Measurements from ENCODE around the gene ZFPL1. TPM values are rescaled to one million over a fixed set of nuclear protein-coding genes. Genes with fewer than 3 reads are reported as not detected.

The ZFPL1 gene
- total and polyA plus RNA-seq, 9 of the 15 experiments (the other 6 are each of a cell fraction or from before 2014, with no cell fraction given) = 3.7 to 37.5 (median 22.7) TPM

DNA sequence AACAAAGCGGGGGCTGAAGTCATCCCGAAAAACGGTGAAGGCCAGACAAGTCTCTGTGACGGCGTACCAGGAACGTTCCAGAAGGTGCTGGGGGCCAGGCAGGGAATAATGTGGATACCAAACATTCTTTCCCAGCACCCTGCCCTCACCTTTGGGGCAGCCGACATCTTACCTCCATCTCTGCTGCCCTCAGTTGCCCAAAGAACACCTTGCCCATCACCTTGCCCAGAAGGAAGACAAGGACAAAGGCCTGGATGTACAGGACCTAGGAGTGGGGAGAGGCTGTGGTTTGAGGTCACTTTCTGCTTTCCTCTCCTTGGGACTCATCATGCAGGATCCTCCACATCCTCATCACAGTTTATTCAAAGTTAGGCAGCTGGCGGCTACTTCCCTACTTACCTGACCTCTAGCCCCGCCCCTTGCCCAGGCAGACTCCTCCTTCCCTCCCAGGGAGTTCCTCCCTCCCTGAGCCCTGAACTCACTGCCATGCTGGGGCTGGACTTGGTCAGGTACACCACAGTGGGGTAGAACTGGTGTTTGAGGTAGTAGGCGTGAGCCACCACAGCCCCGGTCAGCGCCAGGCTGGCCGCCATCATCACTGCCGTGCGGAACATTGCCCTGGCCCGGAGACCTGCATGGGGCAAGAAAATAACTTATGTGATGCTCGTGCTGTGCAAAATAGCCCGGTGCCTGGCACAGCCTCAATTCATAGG lies 49.1 kb downstream of the ZFPL1 start (continued):
- TF ChIP-seq, protein P1, sequence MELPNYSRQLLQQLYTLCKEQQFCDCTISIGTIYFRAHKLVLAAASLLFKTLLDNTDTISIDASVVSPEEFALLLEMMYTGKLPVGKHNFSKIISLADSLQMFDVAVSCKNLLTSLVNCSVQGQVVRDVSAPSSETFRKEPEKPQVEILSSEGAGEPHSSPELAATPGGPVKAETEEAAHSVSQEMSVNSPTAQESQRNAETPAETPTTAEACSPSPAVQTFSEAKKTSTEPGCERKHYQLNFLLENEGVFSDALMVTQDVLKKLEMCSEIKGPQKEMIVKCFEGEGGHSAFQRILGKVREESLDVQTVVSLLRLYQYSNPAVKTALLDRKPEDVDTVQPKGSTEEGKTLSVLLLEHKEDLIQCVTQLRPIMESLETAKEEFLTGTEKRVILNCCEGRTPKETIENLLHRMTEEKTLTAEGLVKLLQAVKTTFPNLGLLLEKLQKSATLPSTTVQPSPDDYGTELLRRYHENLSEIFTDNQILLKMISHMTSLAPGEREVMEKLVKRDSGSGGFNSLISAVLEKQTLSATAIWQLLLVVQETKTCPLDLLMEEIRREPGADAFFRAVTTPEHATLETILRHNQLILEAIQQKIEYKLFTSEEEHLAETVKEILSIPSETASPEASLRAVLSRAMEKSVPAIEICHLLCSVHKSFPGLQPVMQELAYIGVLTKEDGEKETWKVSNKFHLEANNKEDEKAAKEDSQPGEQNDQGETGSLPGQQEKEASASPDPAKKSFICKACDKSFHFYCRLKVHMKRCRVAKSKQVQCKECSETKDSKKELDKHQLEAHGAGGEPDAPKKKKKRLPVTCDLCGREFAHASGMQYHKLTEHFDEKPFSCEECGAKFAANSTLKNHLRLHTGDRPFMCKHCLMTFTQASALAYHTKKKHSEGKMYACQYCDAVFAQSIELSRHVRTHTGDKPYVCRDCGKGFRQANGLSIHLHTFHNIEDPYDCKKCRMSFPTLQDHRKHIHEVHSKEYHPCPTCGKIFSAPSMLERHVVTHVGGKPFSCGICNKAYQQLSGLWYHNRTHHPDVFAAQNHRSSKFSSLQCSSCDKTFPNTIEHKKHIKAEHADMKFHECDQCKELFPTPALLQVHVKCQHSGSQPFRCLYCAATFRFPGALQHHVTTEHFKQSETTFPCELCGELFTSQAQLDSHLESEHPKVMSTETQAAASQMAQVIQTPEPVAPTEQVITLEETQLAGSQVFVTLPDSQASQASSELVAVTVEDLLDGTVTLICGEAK (IDR thresholded peaks at IDR 0.05) = no peak
- TF ChIP-seq, protein P1 (CRISPR knock-in tag; IDR thresholded peaks at IDR 0.05) = no peak
- TF ChIP-seq SIN3A (IDR thresholded peaks at IDR 0.05; ENCODE audit: borderline replicate concordance in 2 of 2, control insufficient read depth in 1 of 2, low read depth in 2 of 2, low read length in 2 of 2) = 0 out of 4 replicates have a peak, but pooled peaks of 1 of the 2 experiments have one; percentile 17
- TF ChIP-seq CBFB (CRISPR knock-in tag; IDR thresholded peaks at IDR 0.05) = peak; percentile 26; the same call in 1 of the 2 replicates
- no peak for TF ChIP-seq POLR2AphosphoS2 (IDR thresholded peaks at IDR 0.05; ENCODE audit: low read length)
- no peak for TF ChIP-seq ZNF274 (IDR thresholded peaks at IDR 0.05; ENCODE audit: borderline replicate concordance, low read depth, low read length)

Data from K562 (cell line).